Endothelial cell (in vitro differentiated cells): ENCODE measurements around the gene BLMH. TPM values are rescaled to one million over a fixed set of nuclear protein-coding genes. Genes with fewer than 3 reads are reported as not detected.
A peak's percentile ranks its signal among the peaks of the same experiment; 100 is the strongest.

Experiments used
- DNase-seq: peaks from one replicate; pipeline ENCODE4 v3.0.0; 2021; ENCODE audit warnings: low spot score
- H3K27ac Mint-ChIP-seq: one replicate; pipeline ENCODE4 v1.8.0; 2021; ENCODE audit warnings: mixed read lengths, inconsistent platforms; ENCODE audit not compliant: unreplicated experiment
- H3K27me3 Mint-ChIP-seq: one replicate; pipeline ENCODE4 v1.8.0; 2021; ENCODE audit warnings: mild to moderate bottlenecking, moderate library complexity, mixed read lengths, inconsistent platforms; ENCODE audit not compliant: unreplicated experiment
- H3K36me3 Mint-ChIP-seq: one replicate; pipeline ENCODE4 v1.8.0; 2021; ENCODE audit warnings: mild to moderate bottlenecking, low read depth, mixed read lengths, inconsistent platforms; ENCODE audit not compliant: unreplicated experiment
- H3K4me1 Mint-ChIP-seq: one replicate; pipeline ENCODE4 v1.8.0; 2021; ENCODE audit warnings: mild to moderate bottlenecking, mixed read lengths, inconsistent platforms; ENCODE audit not compliant: unreplicated experiment
- H3K4me3 Mint-ChIP-seq: one replicate; pipeline ENCODE4 v1.8.0; 2021; ENCODE audit warnings: mild to moderate bottlenecking, mixed read lengths, inconsistent platforms; ENCODE audit not compliant: unreplicated experiment
- H3K9me3 Mint-ChIP-seq: one replicate; pipeline ENCODE4 v1.8.0; 2021; ENCODE audit warnings: mixed read lengths, inconsistent platforms; ENCODE audit not compliant: unreplicated experiment
- total RNA-seq: library from RNA; stranded (reverse); fragmentation: NEBNext Ultra II Directional; extraction: Animal tissue kit (Norgen Biotek cat#: 25700); gene quantifications from one replicate; pipeline ENCODE4 v1.2.1, GENCODE V29; 2021; ENCODE audit not compliant: unreplicated experiment
- TF ChIP-seq, protein P1 (sequence below): fragments of 200-600 bp; sonication (generic); IDR thresholded peaks from one replicate; pipeline ENCODE4 v1.5.0; 2021; ENCODE audit warnings: antibody characterized with exemption; ENCODE audit not compliant: unreplicated experiment

Gene BLMH
- total RNA-seq, 1 donor from 2014 or later = 150 TPM

DNA sequence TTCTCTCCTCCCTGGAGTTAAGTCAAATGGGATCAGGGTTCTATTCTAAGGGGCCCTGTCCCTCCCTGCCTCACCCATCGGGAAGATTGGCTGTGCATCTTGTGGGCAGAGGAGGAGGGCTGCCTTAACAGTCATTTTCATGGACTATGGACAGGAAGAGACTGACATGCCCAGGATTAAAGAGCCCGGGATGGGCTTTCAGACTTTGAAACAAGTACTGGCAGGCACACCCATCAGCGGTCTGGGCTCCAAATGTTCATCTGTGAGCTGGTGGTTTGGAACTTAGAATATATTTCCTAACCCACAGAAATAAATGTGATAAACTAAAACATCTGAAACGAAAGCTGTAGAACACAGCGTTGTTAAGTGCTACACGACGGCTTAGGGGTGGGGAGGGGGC, 62.7 kb downstream of the BLMH start:
- H3K27me3 Mint-ChIP-seq = peaks cover 8% of the 10 kb centered on the region
- TF ChIP-seq, protein P1, sequence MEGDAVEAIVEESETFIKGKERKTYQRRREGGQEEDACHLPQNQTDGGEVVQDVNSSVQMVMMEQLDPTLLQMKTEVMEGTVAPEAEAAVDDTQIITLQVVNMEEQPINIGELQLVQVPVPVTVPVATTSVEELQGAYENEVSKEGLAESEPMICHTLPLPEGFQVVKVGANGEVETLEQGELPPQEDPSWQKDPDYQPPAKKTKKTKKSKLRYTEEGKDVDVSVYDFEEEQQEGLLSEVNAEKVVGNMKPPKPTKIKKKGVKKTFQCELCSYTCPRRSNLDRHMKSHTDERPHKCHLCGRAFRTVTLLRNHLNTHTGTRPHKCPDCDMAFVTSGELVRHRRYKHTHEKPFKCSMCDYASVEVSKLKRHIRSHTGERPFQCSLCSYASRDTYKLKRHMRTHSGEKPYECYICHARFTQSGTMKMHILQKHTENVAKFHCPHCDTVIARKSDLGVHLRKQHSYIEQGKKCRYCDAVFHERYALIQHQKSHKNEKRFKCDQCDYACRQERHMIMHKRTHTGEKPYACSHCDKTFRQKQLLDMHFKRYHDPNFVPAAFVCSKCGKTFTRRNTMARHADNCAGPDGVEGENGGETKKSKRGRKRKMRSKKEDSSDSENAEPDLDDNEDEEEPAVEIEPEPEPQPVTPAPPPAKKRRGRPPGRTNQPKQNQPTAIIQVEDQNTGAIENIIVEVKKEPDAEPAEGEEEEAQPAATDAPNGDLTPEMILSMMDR = no peak
- no peak overlapping the region for H3K27ac Mint-ChIP-seq

DNA sequence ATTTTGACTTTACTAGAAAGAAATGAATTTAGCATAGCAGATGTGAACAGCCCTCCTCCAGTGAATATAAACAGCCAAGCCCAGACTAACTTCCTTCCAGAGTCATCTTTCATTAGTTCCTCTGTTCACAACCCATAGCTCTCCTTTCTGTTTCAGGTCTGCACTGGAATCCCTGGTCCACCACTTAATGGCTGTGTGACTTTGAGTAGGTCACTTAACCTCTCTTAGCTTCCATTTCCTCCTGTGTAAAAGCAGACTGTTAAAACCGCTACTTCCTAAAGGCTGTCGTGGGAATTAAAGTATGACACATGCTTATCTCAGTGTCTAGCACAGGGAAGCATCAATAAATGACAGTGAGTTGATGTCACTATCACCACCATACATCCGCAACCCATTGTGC, 63.7 kb downstream of the BLMH start:
- DNase-seq = no peak
- Mint-ChIP-seq H3K4me1 (peaks cover 18% of the 10 kb centered on the region), H3K36me3 (no peaks in the 10 kb centered on the region), H3K9me3 (no peaks in the 10 kb centered on the region), H3K27me3 (peaks cover 5% of the 10 kb centered on the region), H3K27ac (no peak overlapping the region), H3K4me3 (no peak overlapping the region)
- TF ChIP-seq, protein P1 = no peak

More for the DNA sequence above, 62.7 kb downstream of the BLMH start:
- Mint-ChIP-seq H3K4me1 (peaks cover 18% of the 10 kb centered on the region), H3K9me3 (no peaks in the 10 kb centered on the region), H3K36me3 (no peaks in the 10 kb centered on the region), H3K4me3 (no peak overlapping the region)
- no peak for DNase-seq

DNA sequence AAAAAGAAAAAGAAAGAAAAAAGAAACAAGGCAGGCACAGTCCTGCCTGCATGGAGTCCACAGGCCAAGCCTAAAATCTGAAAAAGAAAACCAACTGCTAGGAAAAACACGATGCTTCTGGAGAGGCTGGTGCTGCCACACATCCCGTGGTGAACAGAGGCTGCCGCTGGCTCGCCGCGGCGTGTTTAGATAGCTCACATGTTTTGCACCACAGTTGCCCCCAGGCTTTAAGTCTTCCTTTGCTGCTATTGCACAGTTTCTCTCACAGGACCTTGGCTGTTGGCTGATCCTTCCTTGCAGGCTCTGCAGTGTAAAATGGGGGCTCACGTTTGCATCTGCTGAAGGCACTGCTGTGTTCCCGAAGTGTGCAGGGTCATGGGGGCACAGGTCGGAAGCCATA, 64.9 kb downstream of the BLMH start:
- Mint-ChIP-seq H3K27ac (no peak overlapping the region), H3K4me3 (peak overlapping the region; percentile 15), H3K27me3 (peaks cover 5% of the 10 kb centered on the region), H3K9me3 (no peaks in the 10 kb centered on the region), H3K4me1 (peaks cover 17% of the 10 kb centered on the region), H3K36me3 (peaks cover 2% of the 10 kb centered on the region)
- no peak for DNase-seq
- TF ChIP-seq, protein P1 = no peak

DNA sequence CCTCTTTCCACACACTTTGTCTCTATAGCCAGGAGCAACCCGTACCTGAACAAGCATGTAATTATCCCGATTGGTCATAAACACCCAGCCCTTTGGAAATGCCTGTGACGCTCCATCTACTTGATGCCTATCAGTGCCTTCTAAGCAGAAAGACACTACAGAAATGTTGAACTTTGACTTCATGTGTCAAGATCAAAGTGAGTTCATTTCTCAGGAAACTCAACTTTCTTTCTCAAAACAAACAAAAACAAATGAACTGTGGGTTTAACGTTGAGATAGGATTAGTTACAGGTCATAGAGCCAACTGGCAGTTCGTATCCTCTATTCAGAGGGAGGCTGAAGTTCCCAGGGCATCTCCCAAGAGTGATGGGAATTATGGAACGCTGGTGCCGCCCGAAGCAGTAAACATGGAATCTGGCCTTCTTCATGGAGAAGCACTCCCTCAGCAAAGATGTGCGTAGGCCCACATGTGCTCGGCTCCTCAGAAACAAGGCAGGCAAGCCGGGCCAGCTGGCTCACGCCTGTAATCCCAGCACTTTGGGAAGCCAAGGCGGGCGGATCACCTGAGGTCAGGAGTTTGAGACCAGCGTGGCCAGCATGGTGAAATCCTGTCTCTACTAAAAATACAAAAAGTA, 65.7 kb downstream of the BLMH start:
- Mint-ChIP-seq H3K27me3 (peaks cover 5% of the 10 kb centered on the region), H3K9me3 (no peaks in the 10 kb centered on the region), H3K27ac (no peak overlapping the region)

DNA sequence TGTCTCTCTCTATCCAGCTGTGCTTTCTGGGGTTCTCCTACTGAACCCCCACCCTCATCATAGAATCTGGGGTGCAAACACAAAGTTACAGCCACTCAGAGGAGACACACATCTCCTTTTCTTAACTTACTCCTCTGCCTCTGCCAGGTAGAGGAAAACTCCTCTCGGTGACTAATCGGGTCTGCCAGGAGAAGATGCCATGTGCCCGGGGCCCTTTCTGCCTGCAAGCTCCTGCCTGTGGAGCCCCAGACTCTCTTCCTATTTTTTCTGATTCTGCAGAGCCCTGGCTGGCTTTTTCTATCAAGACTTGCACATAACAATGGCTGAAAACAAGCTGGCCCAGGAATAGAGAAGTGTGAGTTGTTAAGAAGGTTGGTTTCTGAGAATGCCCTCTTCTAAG, 66.6 kb downstream of the BLMH start:
- TF ChIP-seq, protein P1 = no peak
- Mint-ChIP-seq H3K4me1 (peaks cover 14% of the 10 kb centered on the region), H3K4me3 (no peak overlapping the region), H3K36me3 (peaks cover 4% of the 10 kb centered on the region), H3K27me3 (peaks cover 3% of the 10 kb centered on the region), H3K27ac (no peak overlapping the region), H3K9me3 (no peaks in the 10 kb centered on the region)
- DNase-seq = no peak

More for the DNA sequence above, 65.7 kb downstream of the BLMH start:
- Mint-ChIP-seq H3K4me1 (peaks cover 15% of the 10 kb centered on the region), H3K36me3 (peaks cover 4% of the 10 kb centered on the region), H3K4me3 (no peak overlapping the region)
- no peak for DNase-seq
- TF ChIP-seq, protein P1 = no peak
